RPMI7951 (cell line): ENCODE data around the gene GAREM1. TPM values are rescaled to one million over a fixed set of nuclear protein-coding genes. Genes with fewer than 3 reads are reported as not detected.
A peak's percentile ranks its signal among the peaks of the same experiment; 100 is the strongest.
"Not testable (repeated sequence)": the region's sequence is repeated elsewhere in the genome, so short reads cannot be mapped to it uniquely, and the experiment has no call there.

Experiments used
- DNase-seq: peaks from one replicate; pipeline ENCODE4 v3.0.0-alpha.2; 2012; ENCODE audit warnings: low read depth
- total RNA-seq: library from RNA; depleted of rRNA; stranded (reverse); fragments of >200 nt; shearing (Covaris generic); gene quantifications from 2 replicates; pipeline ENCODE4 v1.2.3, GENCODE V29; 2014

The GAREM1 gene
- total RNA-seq, 1 experiment from 2014 or later = 0.60 TPM

- DNase-seq = no peak
These were observed 99.3 kb downstream of the GAREM1 start for GRCh38 chr18:32371384-32371783.

- DNase-seq = no peak
These were observed 101.7 kb downstream of the GAREM1 start for GRCh38 chr18:32368991-32369390.

- DNase-seq = no peak
These were observed 102.5 kb downstream of the GAREM1 start for GRCh38 chr18:32368170-32368569.

GRCh38 chr18:32366586-32367538 lies 103.8 kb downstream of the GAREM1 start:
- DNase-seq = no peak

GRCh38 chr18:32362484-32362883 lies 108.2 kb downstream of the GAREM1 start:
- DNase-seq = no peak

GRCh38 chr18:32360682-32361345 lies 109.9 kb downstream of the GAREM1 start:
- DNase-seq = no peak

- no peak for DNase-seq
These were observed 112.2 kb downstream of the GAREM1 start for GRCh38 chr18:32358529-32358928.

- no peak for DNase-seq
These were observed 112.6 kb downstream of the GAREM1 start for GRCh38 chr18:32358075-32358474.

GRCh38 chr18:32355896-32356295 lies 114.8 kb downstream of the GAREM1 start:
- DNase-seq = no peak

- no peak for DNase-seq
These were observed 116.2 kb downstream of the GAREM1 start for GRCh38 chr18:32354518-32354917.

- DNase-seq = no peak
These were observed 117.4 kb downstream of the GAREM1 start for GRCh38 chr18:32353257-32353656.

GRCh38 chr18:32351032-32351431 lies 119.7 kb downstream of the GAREM1 start:
- no peak for DNase-seq

GRCh38 chr18:32349728-32350395 lies 120.8 kb downstream of the GAREM1 start:
- peak; percentile 65 for DNase-seq

GRCh38 chr18:32346671-32347070 lies 124.0 kb downstream of the GAREM1 start:
- DNase-seq = no peak

GRCh38 chr18:32343634-32344033 lies 127.0 kb downstream of the GAREM1 start:
- DNase-seq = no peak

- DNase-seq = not testable (repeated sequence)
These were observed 129.6 kb downstream of the GAREM1 start for GRCh38 chr18:32341112-32341511.

- no peak for DNase-seq
These were observed 131.6 kb downstream of the GAREM1 start for GRCh38 chr18:32339045-32339444.

GRCh38 chr18:32337821-32338220 lies 132.9 kb downstream of the GAREM1 start:
- DNase-seq = no peak

- DNase-seq = no peak
These were observed 133.3 kb downstream of the GAREM1 start for GRCh38 chr18:32337347-32337746.

GRCh38 chr18:32335228-32335627 lies 135.5 kb downstream of the GAREM1 start:
- DNase-seq = no peak

- DNase-seq = no peak
These were observed 136.9 kb downstream of the GAREM1 start for GRCh38 chr18:32333781-32334180.

GRCh38 chr18:32332708-32333107 lies 138.0 kb downstream of the GAREM1 start:
- no peak for DNase-seq
